Mucosa of rectum (tissue), 2 donors: ENCODE data around the gene HFE.
"Not testable (repeated sequence)": the region's sequence is repeated elsewhere in the genome, so short reads cannot be mapped to it uniquely, and the experiment has no call there.

Experiments used
- H3K27ac ChIP-seq, 2 donors: one replicate each; pipeline ENCODE4 v1.7.0; 2013; ENCODE audit warnings: inconsistent platforms in 2 of 2, low read depth in 2 of 2, low read length in 2 of 2
- H3K27me3 ChIP-seq, 2 donors: one replicate each; pipeline ENCODE4 v1.7.0; 2013; ENCODE audit warnings: low read length in 2 of 2; ENCODE audit not compliant: control insufficient read depth in 2 of 2, insufficient read depth in 2 of 2
- H3K36me3 ChIP-seq, 2 donors: one replicate each; pipeline ENCODE4 v1.7.0; 2013; ENCODE audit warnings: low read length in 2 of 2; ENCODE audit not compliant: control insufficient read depth in 2 of 2, insufficient read depth in 2 of 2
- H3K4me1 ChIP-seq, 2 donors: one replicate each; pipeline ENCODE4 v1.7.0; 2013; ENCODE audit warnings: low read length in 2 of 2, mild to moderate bottlenecking in 1 of 2; ENCODE audit not compliant: control insufficient read depth in 2 of 2, insufficient read depth in 2 of 2
- H3K4me3 ChIP-seq, 2 donors: one replicate each; pipeline ENCODE4 v1.7.0; 2013; ENCODE audit warnings: low read length in 2 of 2
- H3K9ac ChIP-seq, 2 donors: one replicate each; pipeline ENCODE4 v1.7.0; 2013; ENCODE audit warnings: low read length in 2 of 2, low read depth in 1 of 2, mild to moderate bottlenecking in 1 of 2
- H3K9me3 ChIP-seq, 2 donors: one replicate each; pipeline ENCODE4 v1.7.0; 2013; ENCODE audit warnings: low read length in 2 of 2; ENCODE audit not compliant: control insufficient read depth in 2 of 2
- donor health status: healthy.
- donor health status: Normal muscosa, but diverticular disease.

HFE gene

DNA sequence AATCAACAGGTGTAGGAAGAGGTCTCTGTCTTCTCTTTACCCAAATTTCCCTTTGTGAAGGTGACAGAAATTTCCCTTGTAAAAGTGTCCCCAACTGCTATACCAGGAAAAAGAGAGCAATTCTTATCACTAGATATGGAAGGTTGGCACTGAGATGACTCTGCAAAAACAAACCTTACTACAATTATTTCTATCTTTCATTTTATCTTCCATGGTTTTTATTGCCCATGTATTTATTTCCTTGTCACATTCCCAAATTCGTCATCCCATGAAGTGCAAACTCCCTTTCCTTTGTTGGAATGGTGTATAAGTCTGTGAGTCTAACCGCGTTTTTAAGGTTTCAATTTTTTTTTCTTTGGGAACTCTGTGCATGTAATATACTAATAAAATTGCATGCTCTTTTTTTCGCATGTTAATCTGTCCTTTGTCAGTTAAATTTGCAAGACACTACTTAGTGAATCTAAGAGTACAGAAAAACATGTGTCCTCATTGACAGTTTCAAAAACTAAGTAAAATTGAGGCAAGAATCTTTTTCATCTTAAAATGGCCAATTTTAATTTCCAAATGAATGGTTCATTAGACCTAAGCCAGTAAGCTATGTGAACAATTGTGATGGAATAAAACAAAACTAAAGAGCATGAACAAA is 35.4 kb upstream of the HFE start:
- Histone ChIP-seq H3K27me3 (no peaks in the 10 kb centered on the region), H3K9ac (no peak overlapping the region), H3K9me3 (no peaks in the 10 kb centered on the region), H3K36me3 (no peaks in the 10 kb centered on the region), H3K4me3 (no peak overlapping the region), H3K27ac (no peak overlapping the region), H3K4me1 (peaks cover 6 to 11% of the 10 kb centered on the region in 2 donors)

DNA sequence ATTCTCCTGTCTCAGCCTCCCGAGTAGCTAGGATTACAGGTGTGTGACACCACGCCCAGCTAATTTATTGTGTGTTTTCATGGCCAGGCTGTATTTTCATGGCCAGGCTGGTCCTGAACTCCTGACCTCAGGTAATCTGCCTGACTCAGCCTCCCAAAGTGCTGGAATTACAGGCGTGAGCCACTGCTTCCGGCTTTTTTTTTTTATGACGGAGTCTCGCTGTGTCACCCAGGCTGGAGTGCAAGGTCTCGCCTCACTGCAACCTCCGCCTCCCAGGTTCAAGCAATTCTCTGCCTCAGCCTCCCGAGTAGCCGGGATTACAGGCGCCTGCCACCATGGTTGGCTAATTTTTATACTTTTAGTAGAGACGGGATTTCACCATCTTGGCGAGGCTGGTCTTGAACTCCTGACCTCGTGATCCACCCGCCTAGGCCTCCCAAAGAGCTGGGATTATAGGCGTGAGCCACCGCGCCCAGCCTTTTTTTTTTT is 34.4 kb upstream of the HFE start:
- not testable (repeated sequence) for H3K9me3 ChIP-seq, H3K27me3 ChIP-seq, H3K4me3 ChIP-seq, H3K9ac ChIP-seq, H3K27ac ChIP-seq, H3K36me3 ChIP-seq
- peaks cover 6 to 18% of the 10 kb centered on the region in 2 donors for H3K4me1 ChIP-seq

DNA sequence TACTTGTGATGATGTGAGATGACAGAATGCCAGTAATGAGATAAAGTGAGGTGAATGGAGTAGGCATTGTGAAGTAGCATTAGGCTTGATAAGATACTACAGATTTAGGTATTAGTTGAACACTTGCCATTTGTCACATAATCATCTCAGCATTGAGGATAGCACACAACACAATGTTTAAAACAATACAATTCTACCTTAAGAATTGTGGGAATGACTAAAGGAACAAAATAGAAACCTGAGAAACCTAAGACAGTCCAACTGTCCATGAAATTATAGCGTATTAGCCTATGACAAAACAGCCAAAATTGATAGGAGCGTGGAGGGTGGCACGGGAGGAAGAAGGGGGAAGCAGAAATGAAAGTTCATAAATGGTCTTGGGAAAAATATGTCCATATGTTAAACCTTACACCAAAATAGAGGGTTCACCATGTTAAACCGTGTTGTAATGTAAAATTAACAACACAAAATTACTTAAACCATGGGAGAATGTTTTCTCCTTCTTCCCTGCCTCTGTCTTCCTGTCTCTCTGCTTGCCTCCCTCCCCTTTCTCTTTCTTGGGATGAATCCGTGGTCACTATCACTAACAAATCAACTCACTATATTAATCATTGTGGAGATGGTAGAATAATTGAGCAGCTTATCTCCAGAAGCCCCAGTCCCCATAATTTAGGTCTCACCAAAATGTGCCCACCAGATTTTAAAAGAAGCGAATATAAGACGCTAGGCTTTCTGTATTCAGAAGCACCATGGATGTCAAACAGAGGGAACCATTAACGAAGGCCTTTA is 33.0 kb upstream of the HFE start:
- no peaks in the 10 kb centered on the region for H3K36me3 ChIP-seq
- H3K27ac ChIP-seq = peak overlapping the region; percentile 91 to 98
- peak overlapping the region; percentile 98 for H3K9ac ChIP-seq
- peak overlapping the region; percentile 63 to 87 for H3K4me3 ChIP-seq
- H3K27me3 ChIP-seq = no peaks in the 10 kb centered on the region
- no peaks in the 10 kb centered on the region for H3K9me3 ChIP-seq
- peaks cover 6 to 18% of the 10 kb centered on the region in 2 donors for H3K4me1 ChIP-seq

DNA sequence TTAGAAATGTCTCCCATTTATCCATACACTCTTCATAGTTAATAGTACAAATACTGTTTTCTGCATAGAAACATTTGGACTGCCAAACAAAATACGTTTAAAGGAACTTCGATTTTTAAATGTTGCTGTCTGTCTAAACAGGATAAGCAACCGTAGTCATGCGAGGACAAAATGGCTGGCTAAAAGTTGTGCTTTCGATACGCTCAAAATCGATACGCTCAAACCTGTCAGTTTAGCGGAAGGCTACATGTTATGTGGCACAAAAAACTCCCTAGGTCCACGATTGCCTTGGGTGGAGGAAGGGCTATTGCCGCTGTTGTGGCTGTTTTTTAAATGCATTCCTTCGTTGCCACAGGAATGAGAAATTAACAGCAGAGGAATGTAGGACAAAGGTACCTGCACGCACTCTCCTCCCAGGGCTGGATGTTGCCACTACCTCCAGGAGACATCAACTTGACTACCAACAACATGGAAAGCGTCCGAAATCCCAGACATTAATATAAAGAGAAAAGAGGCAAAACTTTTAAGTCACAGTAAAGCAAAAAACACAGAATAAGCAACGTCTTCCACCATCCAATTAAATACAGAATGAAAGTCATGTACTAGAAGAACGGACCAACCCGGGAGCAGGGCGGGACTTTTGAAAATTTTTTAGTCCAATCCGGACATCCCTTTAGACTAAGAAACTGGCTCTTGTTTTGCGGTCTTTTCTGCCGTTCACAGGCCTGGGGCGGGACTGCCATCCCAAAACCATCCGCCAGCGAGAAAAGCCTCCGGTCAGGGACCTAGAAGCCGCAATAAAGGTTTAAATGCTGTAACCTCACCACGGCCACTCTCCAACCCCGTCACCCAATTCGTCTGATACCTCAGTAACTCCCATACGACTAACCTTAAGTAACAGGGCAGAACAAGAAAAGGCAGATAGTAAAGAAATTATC is 32.2 kb upstream of the HFE start:
- Histone ChIP-seq H3K9me3 (no peaks in the 10 kb centered on the region), H3K27me3 (no peaks in the 10 kb centered on the region), H3K27ac (peak overlapping the region; percentile 91 to 98), H3K4me3 (peak overlapping the region; percentile 63 to 87), H3K4me1 (peaks cover 6 to 23% of the 10 kb centered on the region in 2 donors), H3K9ac (peak overlapping the region; percentile 98), H3K36me3 (no peaks in the 10 kb centered on the region)

DNA sequence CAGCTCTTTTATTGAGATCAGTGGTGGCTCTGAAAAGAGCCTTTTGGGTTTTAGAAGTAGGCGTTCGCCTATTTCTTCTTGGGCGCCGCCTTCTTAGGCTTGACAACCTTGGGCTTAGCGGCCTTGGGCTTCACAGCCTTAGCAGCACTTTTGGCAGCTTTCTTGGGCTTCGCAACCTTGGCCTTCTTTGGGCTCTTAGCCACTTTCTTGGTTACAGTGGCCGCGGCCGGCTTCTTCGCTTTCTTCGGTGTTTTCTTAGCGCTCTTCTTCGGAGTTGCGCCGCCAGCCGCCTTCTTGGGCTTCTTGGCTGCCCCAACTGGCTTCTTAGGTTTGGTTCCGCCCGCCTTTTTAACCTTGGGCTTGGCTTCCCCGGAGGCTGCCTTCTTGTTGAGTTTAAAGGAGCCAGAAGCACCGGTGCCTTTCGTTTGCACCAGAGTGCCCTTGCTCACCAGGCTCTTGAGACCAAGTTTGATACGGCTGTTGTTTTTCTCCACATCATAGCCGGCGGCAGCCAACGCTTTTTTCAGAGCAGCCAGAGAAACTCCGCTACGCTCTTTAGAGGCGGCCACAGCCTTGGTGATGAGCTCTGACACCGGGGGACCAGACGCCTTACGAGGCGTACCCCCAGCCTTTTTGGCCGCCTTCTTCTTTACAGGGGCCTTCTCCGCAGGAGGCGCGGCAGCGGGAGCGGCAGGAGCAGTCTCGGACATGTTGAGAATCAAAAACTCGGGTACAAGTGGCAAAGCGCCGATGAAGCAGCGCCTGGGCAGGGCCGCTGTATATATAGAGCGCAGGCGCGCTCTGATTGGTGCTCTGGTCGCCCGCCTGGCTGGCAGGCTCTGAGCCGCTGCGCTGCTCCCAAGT is 31.3 kb upstream of the HFE start:
- no peaks in the 10 kb centered on the region for H3K27me3 ChIP-seq

DNA sequence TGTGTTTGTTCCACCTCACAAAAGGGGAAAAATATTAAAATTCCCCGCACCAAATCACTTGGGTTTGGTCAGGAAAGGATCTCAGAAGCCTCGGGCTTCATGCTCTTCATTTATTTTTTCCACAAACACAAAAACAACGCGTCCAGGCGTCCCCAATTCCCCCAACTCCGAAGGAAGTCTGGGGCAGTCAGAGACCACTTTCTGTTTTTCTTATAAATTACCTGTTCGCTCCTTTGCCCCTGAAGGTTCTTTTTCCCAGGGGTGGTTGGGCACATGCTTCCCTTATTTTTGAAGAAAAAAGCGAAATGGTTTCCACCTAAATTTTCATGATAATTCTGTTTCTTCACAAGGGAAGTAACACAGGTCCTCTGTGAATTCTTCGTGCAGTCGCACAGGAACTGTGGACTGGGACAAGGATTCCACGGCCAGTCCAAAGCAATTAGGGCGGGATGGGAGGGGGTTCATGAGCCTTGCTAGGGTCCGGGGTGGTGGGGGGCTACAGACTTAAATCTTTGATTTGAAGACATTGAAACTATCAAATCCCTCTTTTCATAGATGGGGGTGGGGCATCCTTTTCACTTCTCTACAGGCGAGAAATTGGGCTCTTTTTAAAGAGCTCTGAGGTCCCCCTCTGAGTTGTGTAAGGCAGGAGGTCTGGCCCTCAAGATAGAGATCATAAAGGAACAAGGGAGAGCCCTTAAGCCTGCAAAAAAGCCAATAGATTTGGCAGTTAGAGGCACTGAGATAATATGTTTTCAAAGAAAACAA is 30.5 kb upstream of the HFE start:
- Histone ChIP-seq H3K4me1 (peaks cover 6 to 23% of the 10 kb centered on the region in 2 donors), H3K36me3 (no peaks in the 10 kb centered on the region), H3K9ac (peak overlapping the region; percentile 98)

More for the DNA sequence above, 31.3 kb upstream of the HFE start:
- Histone ChIP-seq H3K4me3 (peak overlapping the region; percentile 63 to 87), H3K9ac (peak overlapping the region; percentile 98), H3K9me3 (no peaks in the 10 kb centered on the region), H3K27ac (peak overlapping the region; percentile 91 to 98), H3K36me3 (no peaks in the 10 kb centered on the region), H3K4me1 (peaks cover 6 to 23% of the 10 kb centered on the region in 2 donors)

DNA sequence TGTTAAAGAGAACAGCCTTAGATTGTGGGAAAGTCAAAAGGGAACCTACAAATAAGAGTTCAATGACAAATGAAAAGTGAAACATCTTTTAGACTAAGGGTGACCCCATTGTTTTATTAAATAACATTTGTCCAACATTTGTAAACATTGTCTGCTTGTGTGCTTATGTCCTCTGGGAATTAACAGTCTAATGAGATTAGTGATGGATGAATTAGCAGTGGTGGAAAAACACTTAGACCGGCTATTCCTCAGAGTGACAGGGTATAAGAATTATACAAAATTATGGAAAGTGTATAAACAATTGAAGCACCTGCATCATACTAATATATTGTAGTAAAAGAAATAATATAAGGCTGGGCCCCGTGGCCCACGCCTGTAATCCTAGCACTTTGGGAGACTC is 29.3 kb upstream of the HFE start:
- Histone ChIP-seq H3K4me1 (peaks cover 6 to 23% of the 10 kb centered on the region in 2 donors), H3K27me3 (no peaks in the 10 kb centered on the region), H3K9ac (no peak overlapping the region), H3K36me3 (no peaks in the 10 kb centered on the region), H3K4me3 (no peak overlapping the region), H3K27ac (no peak overlapping the region), H3K9me3 (no peaks in the 10 kb centered on the region)

More for the DNA sequence above, 30.5 kb upstream of the HFE start:
- Histone ChIP-seq H3K27ac (peak overlapping the region; percentile 91 to 98), H3K4me3 (peak overlapping the region; percentile 63 to 87), H3K9me3 (no peaks in the 10 kb centered on the region), H3K27me3 (no peaks in the 10 kb centered on the region)

DNA sequence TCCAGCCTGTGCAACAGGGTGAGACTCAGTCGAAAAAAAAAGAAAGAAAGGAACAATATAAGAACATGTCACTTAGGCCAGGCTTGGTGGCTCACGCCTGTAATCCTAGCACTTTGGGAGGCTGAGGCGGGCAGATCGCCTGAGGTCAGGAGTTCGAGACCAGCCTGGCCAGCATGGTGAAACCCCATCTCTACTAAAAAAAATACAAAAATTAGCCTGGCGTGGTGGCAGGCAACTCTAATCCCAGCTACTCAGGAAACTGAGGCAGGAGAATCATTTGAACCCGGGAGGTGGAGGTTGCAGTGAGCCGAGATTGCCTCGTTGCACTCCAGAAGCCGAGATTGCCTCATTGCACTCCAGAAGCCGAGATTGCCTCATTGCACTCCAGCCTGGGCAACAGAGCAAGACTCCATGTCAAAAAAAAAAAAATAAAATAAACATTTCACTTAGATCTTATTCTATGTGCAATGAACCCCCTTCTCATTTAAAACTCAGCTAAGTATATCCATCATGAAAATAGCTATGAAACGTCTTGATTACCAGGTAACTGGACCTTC is 28.7 kb upstream of the HFE start:
- not testable (repeated sequence) for H3K9ac ChIP-seq, H3K27ac ChIP-seq, H3K4me3 ChIP-seq, H3K27me3 ChIP-seq, H3K9me3 ChIP-seq, H3K36me3 ChIP-seq
- H3K4me1 ChIP-seq = peaks cover 6 to 23% of the 10 kb centered on the region in 2 donors
